PC-3 (cell line): Measurements from ENCODE around the gene DLG2.

ENCODE experiments used
- EZH2 ChIP-seq: fragments of 300-600 bp; sonication (generic); IDR thresholded peaks from one replicate; pipeline ENCODE4 v1.6.1; 2017; ENCODE audit warnings: antibody characterized with exemption, mild to moderate bottlenecking, low read length; ENCODE audit not compliant: unreplicated experiment
- EZH2phosphoT487 ChIP-seq: fragments of 300-600 bp; sonication (generic); IDR thresholded peaks from 2 replicates; pipeline ENCODE4 v1.6.1; 2018; ENCODE audit warnings: mild to moderate bottlenecking, antibody characterized with exemption, low read length, borderline replicate concordance
- TF ChIP-seq, protein P1 (sequence below): fragments of 300-600 bp; sonication (generic); conservative IDR thresholded peaks from 2 replicates; pipeline ENCODE4 v1.5.1; 2017; ENCODE audit warnings: antibody characterized with exemption, low read depth, mild to moderate bottlenecking, low read length

GRCh38 chr11:83782329-83782728 is 1844.8 kb downstream of the DLG2 start:
- TF ChIP-seq, protein P1, sequence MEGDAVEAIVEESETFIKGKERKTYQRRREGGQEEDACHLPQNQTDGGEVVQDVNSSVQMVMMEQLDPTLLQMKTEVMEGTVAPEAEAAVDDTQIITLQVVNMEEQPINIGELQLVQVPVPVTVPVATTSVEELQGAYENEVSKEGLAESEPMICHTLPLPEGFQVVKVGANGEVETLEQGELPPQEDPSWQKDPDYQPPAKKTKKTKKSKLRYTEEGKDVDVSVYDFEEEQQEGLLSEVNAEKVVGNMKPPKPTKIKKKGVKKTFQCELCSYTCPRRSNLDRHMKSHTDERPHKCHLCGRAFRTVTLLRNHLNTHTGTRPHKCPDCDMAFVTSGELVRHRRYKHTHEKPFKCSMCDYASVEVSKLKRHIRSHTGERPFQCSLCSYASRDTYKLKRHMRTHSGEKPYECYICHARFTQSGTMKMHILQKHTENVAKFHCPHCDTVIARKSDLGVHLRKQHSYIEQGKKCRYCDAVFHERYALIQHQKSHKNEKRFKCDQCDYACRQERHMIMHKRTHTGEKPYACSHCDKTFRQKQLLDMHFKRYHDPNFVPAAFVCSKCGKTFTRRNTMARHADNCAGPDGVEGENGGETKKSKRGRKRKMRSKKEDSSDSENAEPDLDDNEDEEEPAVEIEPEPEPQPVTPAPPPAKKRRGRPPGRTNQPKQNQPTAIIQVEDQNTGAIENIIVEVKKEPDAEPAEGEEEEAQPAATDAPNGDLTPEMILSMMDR, result no peak
- TF ChIP-seq EZH2phosphoT487, result no peak
- TF ChIP-seq EZH2, result no peak
